Naive thymus-derived CD8-positive, alpha-beta T cell (primary cell): ENCODE measurements around the gene ASB9. TPM values are rescaled to one million over a fixed set of nuclear protein-coding genes. Genes with fewer than 3 reads are reported as not detected.
A peak's percentile ranks its signal among the peaks of the same experiment; 100 is the strongest.
"Not testable (repeated sequence)": the region's sequence is repeated elsewhere in the genome, so short reads cannot be mapped to it uniquely, and the experiment has no call there.

ENCODE experiments used
- ATAC-seq, 2 donors: fragments of 150-1000 bp; cut with Tn5 transposase in 1 of 2; sonication (Bioruptor Pico), chemical (Tn5 transposase) in 1 of 2; 1 replicate in 1 of 2; 2 replicates in 1 of 2; pipeline ENCODE4 v1.10.0; 2021; ENCODE audit warnings: mild to moderate bottlenecking in 2 of 2, moderate library complexity in 2 of 2
- POLR2A ChIA-PET: fragments of 350-600 bp; sonication (Branson Sonifier 250); formaldehyde crosslinking; loops from one replicate; lab custom pipeline; 2021; ENCODE audit warnings: antibody characterized with exemption; lab: Charles Lee
- DNase-seq, 10 donors: peaks; one replicate each; pipeline versions ENCODE4 v3.0.0 to v3.0.0-alpha.2; 2020 to 2022
- H3K27ac Mint-ChIP-seq, 10 donors: one replicate each; pipeline ENCODE4 v1.8.0; 2020 to 2022; ENCODE audit warnings: mild to moderate bottlenecking in 10 of 10, mixed read lengths in 10 of 10, moderate library complexity in 4 of 10, inconsistent platforms in 1 of 10
- H3K27me3 Mint-ChIP-seq, 5 donors: one replicate each; pipeline ENCODE4 v1.8.0; 2021 to 2022; ENCODE audit warnings: mixed read lengths in 5 of 5
- H3K36me3 Mint-ChIP-seq, 3 donors: one replicate each; pipeline ENCODE4 v1.8.0; 2020 to 2022; ENCODE audit warnings: mixed read lengths in 3 of 3, mild to moderate bottlenecking in 2 of 3, inconsistent platforms in 1 of 3
- H3K4me1 Mint-ChIP-seq, 4 donors: one replicate each; pipeline ENCODE4 v1.8.0; 2021 to 2022; ENCODE audit warnings: mixed read lengths in 4 of 4
- H3K4me3 Mint-ChIP-seq, 10 donors: one replicate each; pipeline ENCODE4 v1.8.0; 2020 to 2022; ENCODE audit warnings: mild to moderate bottlenecking in 10 of 10, mixed read lengths in 10 of 10, moderate library complexity in 6 of 10, inconsistent platforms in 1 of 10
- H3K9me3 Mint-ChIP-seq, 9 donors: one replicate each; pipeline ENCODE4 v1.8.0; 2020 to 2022; ENCODE audit warnings: mixed read lengths in 9 of 9, mild to moderate bottlenecking in 3 of 9, inconsistent platforms in 1 of 9, moderate library complexity in 1 of 9
- polyA plus RNA-seq, 3 donors: library from polyadenylated mRNA; unstranded; fragments of 300-500 nt; fragmentation: Illumina TruSeq; gene quantifications; one replicate each; pipeline ENCODE4 v1.2.3, GENCODE V29; 2021
- total RNA-seq, 8 experiments: library from RNA in 2 of 8; stranded (reverse) in 2 of 8; gene quantifications; one replicate each; pipeline ENCODE4 v1.2.3 and lab custom pipeline; 2021 to 2026

Gene ASB9, protein sequence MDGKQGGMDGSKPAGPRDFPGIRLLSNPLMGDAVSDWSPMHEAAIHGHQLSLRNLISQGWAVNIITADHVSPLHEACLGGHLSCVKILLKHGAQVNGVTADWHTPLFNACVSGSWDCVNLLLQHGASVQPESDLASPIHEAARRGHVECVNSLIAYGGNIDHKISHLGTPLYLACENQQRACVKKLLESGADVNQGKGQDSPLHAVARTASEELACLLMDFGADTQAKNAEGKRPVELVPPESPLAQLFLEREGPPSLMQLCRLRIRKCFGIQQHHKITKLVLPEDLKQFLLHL
- total RNA-seq (under 1 TPM in 1 of 2 experiments, not detected in 1; 0.33 TPM), polyA plus RNA-seq (1 to 10 TPM in 2 of 3 donors, under 1 TPM in 1; 0.71 to 2.7 (median 1.5) TPM), total RNA-seq (lab: John Stamatoyannopoulos, UW) (0 to 0.49 (median 0.29) reads per million in 6 experiments)

- Mint-ChIP-seq H3K27me3 (no peaks in the 10 kb centered on the region), H3K9me3 (peaks cover 0 to 2% (median 0%) of the 10 kb centered on the region in 9 donors), H3K27ac (peak within 1 kb of the TSS; percentile 74 to 94 (median 88)), H3K4me1 (peaks cover 3 to 12% (median 10%) of the 10 kb centered on the region in 4 donors), H3K36me3 (no peaks in the 10 kb centered on the region), H3K4me3 (peak within 1 kb of the TSS; percentile 65 to 86 (median 76))
- DNase-seq, result peak in 9 of 10 donors; percentile 3 to 65 (median 24)
- peak; percentile 68 to 82 for ATAC-seq
- POLR2A ChIA-PET, result interaction anchor here (0.6 kb wide), 1 partner anchor 118 kb away, joined by 3 read pairs; no protein-coding TSS in a partner anchor
Observed at GRCh38 chrX:15269618-15270521, at the start of gene ASB9. ASB9 (minus strand) TSS chrX:15270083; CDS start chrX:15269874, 209 bp downstream.

DNA sequence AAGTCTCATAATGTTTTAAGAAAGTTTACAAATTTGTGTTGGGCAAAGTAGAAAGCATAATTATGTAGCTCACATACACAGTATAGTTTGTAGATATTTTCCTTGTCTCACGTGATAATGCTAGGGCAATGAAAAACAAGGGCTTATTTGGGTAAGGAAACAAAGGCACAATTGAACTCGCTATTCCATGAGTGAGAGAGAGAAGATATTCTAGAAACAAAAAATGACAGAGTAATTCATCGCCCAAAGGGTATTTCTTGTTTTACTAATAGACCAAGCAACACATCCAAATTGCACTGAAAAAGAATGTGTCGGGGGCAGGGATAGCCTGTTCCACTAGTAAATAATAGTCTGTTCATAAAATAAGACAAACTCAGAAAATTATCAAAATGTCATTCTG is 49.2 kb upstream of the ASB9 start:
- H3K4me3 Mint-ChIP-seq, result no peak overlapping the region
- H3K9me3 Mint-ChIP-seq, result peaks cover 0 to 3% (median 0%) of the 10 kb centered on the region in 9 donors
- H3K27me3 Mint-ChIP-seq, result no peaks in the 10 kb centered on the region
- POLR2A ChIA-PET, result no interaction called here
- H3K36me3 Mint-ChIP-seq, result peaks cover 0 to 40% (median 0%) of the 10 kb centered on the region in 3 donors
- ATAC-seq, result no peak
- no peaks in the 10 kb centered on the region for H3K4me1 Mint-ChIP-seq
- no peak for DNase-seq
- H3K27ac Mint-ChIP-seq, result no peak overlapping the region

DNA sequence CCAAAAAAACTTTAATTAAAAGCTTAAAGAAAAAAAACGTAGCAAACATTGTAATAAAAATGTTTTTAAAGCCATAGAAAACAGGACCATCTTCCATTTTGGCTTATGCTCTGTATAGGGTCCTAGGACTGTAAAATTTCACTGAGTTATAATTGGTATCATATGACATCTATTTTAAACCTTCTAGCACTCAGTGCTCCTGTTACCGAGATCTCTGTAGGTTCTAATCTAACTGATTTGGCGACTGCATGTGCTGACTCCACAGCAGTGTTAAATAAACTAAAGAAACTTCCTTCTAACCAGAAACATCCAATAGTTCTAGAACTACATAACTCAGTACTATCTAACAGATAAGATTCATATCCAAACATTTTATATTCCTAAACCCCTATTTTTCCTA is 45.6 kb upstream of the ASB9 start, which contains the start of gene ASB11:
Gene ASB11, minus strand, starts transcription at position 132 of the 400 bp plus-strand sequence. Its CDS starts 35 bp downstream, at position 97.
- Mint-ChIP-seq H3K27me3 (no peaks in the 10 kb centered on the region), H3K9me3 (peaks cover 0 to 3% (median 0%) of the 10 kb centered on the region in 9 donors), H3K4me3 (no peak within 1 kb of the TSS), H3K27ac (no peak within 1 kb of the TSS), H3K36me3 (peaks cover 0 to 12% (median 0%) of the 10 kb centered on the region in 3 donors), H3K4me1 (no peaks in the 10 kb centered on the region)
- ATAC-seq (no peak), DNase-seq (no peak)
- POLR2A ChIA-PET, result no interaction called here

GRCh38 chrX:15314472-15314871 is 44.6 kb upstream of the ASB9 start:
- DNase-seq (no peak), ATAC-seq (no peak)
- no peaks in the 10 kb centered on the region for H3K4me1 Mint-ChIP-seq
- no peak overlapping the region for H3K4me3 Mint-ChIP-seq
- H3K27ac Mint-ChIP-seq, result no peak overlapping the region
- no peaks in the 10 kb centered on the region for H3K9me3 Mint-ChIP-seq
- peaks cover 0 to 7% (median 0%) of the 10 kb centered on the region in 3 donors for H3K36me3 Mint-ChIP-seq
- H3K27me3 Mint-ChIP-seq, result no peaks in the 10 kb centered on the region
- POLR2A ChIA-PET, result no interaction called here

- POLR2A ChIA-PET, result no interaction called here
- H3K9me3 Mint-ChIP-seq, result no peaks in the 10 kb centered on the region
- ATAC-seq (no peak), DNase-seq (no peak)
- peaks cover 0 to 5% (median 0%) of the 10 kb centered on the region in 5 donors for H3K27me3 Mint-ChIP-seq
- H3K36me3 Mint-ChIP-seq, result no peaks in the 10 kb centered on the region
- H3K27ac Mint-ChIP-seq, result no peak overlapping the region
- no peak overlapping the region for H3K4me3 Mint-ChIP-seq
- no peaks in the 10 kb centered on the region for H3K4me1 Mint-ChIP-seq
Observed at GRCh38 chrX:15311119-15311518, 41.2 kb upstream of the ASB9 start.

GRCh38 chrX:15310117-15310516 is 40.2 kb upstream of the ASB9 start:
- Mint-ChIP-seq H3K27me3 (peaks cover 0 to 5% (median 0%) of the 10 kb centered on the region in 5 donors), H3K4me3 (no peak overlapping the region), H3K9me3 (no peaks in the 10 kb centered on the region), H3K4me1 (no peaks in the 10 kb centered on the region), H3K27ac (no peak overlapping the region), H3K36me3 (no peaks in the 10 kb centered on the region)
- DNase-seq (no peak), ATAC-seq (no peak)
- POLR2A ChIA-PET, result no interaction called here

- H3K36me3 Mint-ChIP-seq, DNase-seq, H3K4me3 Mint-ChIP-seq, H3K27ac Mint-ChIP-seq, POLR2A ChIA-PET, ATAC-seq, H3K9me3 Mint-ChIP-seq, H3K27me3 Mint-ChIP-seq, H3K4me1 Mint-ChIP-seq: not testable (repeated sequence)
Observed at GRCh38 chrX:15305899-15306298, 36.0 kb upstream of the ASB9 start.

DNA sequence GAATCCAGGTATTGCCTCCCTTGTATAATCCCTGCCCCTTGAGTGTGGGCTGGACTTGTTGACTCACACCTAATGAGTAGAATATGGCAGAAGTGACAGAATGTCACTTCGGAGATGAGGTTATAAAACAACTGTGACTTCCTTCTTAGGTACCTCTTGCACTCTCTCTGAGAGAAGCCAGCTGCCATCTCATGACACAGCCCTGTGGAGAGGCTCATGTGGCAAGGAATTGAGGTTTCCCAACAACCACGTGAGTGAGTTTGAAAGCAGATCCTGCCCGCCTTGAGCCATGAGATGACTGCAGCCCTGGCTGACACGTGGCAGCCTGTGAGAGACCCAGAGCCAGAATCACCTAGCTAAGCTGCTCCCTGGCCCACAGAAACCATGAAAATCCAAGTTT is 32.0 kb upstream of the ASB9 start:
- DNase-seq, result no peak
- POLR2A ChIA-PET, result no interaction called here
- no peak for ATAC-seq
- no peak overlapping the region for H3K4me3 Mint-ChIP-seq
- no peaks in the 10 kb centered on the region for H3K36me3 Mint-ChIP-seq
- H3K4me1 Mint-ChIP-seq, result peaks cover 0 to 1% (median 0%) of the 10 kb centered on the region in 4 donors
- no peaks in the 10 kb centered on the region for H3K9me3 Mint-ChIP-seq
- no peak overlapping the region for H3K27ac Mint-ChIP-seq
- peaks cover 0 to 1% (median 0%) of the 10 kb centered on the region in 5 donors for H3K27me3 Mint-ChIP-seq

DNA sequence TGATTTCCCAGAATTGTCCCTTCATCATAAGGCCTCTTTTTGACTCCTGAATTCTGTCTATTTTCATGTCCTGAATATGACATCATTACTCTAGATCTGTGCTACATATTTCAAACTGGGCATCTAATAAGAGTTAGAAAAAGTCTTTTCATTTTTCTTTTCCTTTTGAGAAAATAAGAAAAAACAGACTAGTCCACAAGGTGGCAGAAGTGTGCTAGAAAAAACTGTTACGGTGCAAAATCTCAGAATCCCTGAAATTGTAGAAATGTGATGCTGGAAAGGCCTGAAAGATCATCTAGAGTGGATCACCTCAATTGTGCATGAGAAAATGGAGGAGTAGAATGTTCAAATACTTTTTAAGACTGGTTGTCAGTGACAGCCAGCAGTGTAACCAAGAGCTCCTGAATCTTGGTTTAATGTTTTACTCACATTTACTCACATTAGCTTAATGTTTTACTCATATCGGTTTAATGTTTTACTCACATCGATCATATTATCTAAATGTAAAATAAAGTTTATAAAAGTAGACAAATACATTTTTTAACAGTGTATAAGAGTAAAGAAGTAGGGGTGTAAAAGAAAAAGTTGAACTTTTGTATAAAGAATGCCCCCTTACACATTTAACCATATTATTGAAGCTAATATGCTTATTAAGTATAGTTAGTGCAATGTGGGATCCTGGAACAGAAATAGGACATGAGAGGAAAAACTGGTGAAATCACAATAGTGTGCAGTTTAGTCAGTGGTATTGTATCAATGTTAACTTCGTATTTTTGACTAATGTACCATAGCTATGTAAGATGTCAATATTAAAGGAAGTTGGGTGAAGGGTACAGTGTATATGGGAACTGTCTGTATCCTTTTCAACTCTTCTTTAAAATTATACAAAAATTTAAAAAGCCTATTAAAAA is 30.3 kb upstream of the ASB9 start:
- ATAC-seq (no peak), DNase-seq (peak in 2 of 10 donors; percentile 3 to 12)
- no peaks in the 10 kb centered on the region for H3K27me3 Mint-ChIP-seq
- no peak overlapping the region for H3K4me3 Mint-ChIP-seq
- peaks cover 0 to 1% (median 0%) of the 10 kb centered on the region in 4 donors for H3K4me1 Mint-ChIP-seq
- H3K9me3 Mint-ChIP-seq, result no peaks in the 10 kb centered on the region
- no peaks in the 10 kb centered on the region for H3K36me3 Mint-ChIP-seq
- POLR2A ChIA-PET, result no interaction called here
- H3K27ac Mint-ChIP-seq, result no peak overlapping the region

- ATAC-seq (no peak), DNase-seq (no peak)
- Mint-ChIP-seq H3K36me3 (no peaks in the 10 kb centered on the region), H3K9me3 (no peaks in the 10 kb centered on the region), H3K4me1 (peaks cover 0 to 1% (median 0%) of the 10 kb centered on the region in 4 donors), H3K4me3 (no peak overlapping the region), H3K27ac (no peak overlapping the region), H3K27me3 (no peaks in the 10 kb centered on the region)
- POLR2A ChIA-PET, result no interaction called here
Observed at GRCh38 chrX:15298780-15299179, 28.9 kb upstream of the ASB9 start.

GRCh38 chrX:15298201-15298600 is 28.3 kb upstream of the ASB9 start:
- POLR2A ChIA-PET, result no interaction called here
- no peak for DNase-seq
- no peak for ATAC-seq
- no peaks in the 10 kb centered on the region for H3K27me3 Mint-ChIP-seq
- H3K9me3 Mint-ChIP-seq, result no peaks in the 10 kb centered on the region
- no peak overlapping the region for H3K4me3 Mint-ChIP-seq
- H3K36me3 Mint-ChIP-seq, result no peaks in the 10 kb centered on the region
- no peak overlapping the region for H3K27ac Mint-ChIP-seq
- H3K4me1 Mint-ChIP-seq, result peaks cover 0 to 1% (median 0%) of the 10 kb centered on the region in 4 donors

- DNase-seq, result no peak
- ATAC-seq, result no peak
- Mint-ChIP-seq H3K27ac (no peak overlapping the region), H3K4me1 (no peaks in the 10 kb centered on the region), H3K36me3 (no peaks in the 10 kb centered on the region), H3K4me3 (no peak overlapping the region), H3K9me3 (no peaks in the 10 kb centered on the region), H3K27me3 (no peaks in the 10 kb centered on the region)
- POLR2A ChIA-PET, result no interaction called here
Observed at GRCh38 chrX:15293451-15293850, 23.6 kb upstream of the ASB9 start.
